ENCODE results near the gene CYTH1. TPM values are rescaled to one million over a fixed set of nuclear protein-coding genes. Genes with fewer than 3 reads are reported as not detected.
"Not testable (repeated sequence)": the region's sequence is repeated elsewhere in the genome, so short reads cannot be mapped to it uniquely, and the experiment has no call there.

Gene CYTH1
- total RNA-seq, 1 donor from 2014 or later = 28.9 TPM

DNA sequence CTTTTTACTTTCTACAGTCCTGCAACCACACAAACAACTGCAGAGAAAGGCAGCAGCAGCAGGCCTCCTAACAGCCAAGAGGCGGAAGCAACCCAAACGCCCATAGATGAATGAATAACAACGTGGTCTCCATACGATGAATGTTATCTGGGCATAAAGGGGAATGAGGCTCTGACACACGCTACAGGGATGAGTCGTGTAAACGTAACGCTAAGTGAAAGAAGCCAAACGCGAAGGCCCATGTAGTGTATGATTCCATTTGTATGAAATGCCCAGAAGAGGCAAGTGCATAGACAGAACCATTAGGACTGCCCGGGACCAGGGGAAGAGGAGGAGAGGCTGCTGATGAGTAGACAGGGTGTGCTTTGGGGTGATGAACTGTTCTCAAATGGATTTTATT lies 110.1 kb downstream of the CYTH1 start:
- Histone ChIP-seq H3K27me3 (ENCODE audit: low read depth) (no peaks in the 10 kb centered on the region), H3K4me1 (peaks cover 11% of the 10 kb centered on the region), H3K27ac (replicated peaks) (no peak overlapping the region), H3K9me3 (replicated peaks) (no peaks in the 10 kb centered on the region), H3K36me3 (peaks cover 43% of the 10 kb centered on the region), H3K4me3 (no peak overlapping the region)
- no peak for DNase-seq
- TF ChIP-seq, protein P1, sequence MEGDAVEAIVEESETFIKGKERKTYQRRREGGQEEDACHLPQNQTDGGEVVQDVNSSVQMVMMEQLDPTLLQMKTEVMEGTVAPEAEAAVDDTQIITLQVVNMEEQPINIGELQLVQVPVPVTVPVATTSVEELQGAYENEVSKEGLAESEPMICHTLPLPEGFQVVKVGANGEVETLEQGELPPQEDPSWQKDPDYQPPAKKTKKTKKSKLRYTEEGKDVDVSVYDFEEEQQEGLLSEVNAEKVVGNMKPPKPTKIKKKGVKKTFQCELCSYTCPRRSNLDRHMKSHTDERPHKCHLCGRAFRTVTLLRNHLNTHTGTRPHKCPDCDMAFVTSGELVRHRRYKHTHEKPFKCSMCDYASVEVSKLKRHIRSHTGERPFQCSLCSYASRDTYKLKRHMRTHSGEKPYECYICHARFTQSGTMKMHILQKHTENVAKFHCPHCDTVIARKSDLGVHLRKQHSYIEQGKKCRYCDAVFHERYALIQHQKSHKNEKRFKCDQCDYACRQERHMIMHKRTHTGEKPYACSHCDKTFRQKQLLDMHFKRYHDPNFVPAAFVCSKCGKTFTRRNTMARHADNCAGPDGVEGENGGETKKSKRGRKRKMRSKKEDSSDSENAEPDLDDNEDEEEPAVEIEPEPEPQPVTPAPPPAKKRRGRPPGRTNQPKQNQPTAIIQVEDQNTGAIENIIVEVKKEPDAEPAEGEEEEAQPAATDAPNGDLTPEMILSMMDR (IDR thresholded peaks at IDR 0.05; ENCODE audit: borderline replicate concordance) = no peak
- intact Hi-C loops (cut with micrococcal nuclease) = no loop called here

DNA sequence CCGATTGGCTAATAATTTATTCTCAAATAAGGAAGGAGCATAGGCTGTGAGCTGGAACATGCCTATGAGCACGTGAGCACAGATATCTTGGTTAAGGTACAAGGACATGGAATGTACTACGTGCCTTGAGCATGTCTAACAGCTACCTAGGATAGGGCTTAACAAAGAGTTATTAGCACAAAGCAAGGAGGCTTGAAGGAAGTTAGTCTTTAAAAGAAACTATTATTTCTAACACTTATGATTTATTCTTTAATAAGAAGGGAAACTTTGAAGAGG lies 110.4 kb downstream of the CYTH1 start:
- H3K36me3 ChIP-seq = peaks cover 40% of the 10 kb centered on the region
- H3K27ac ChIP-seq (replicated peaks); DNase-seq; intact Hi-C loops (cut with micrococcal nuclease); H3K9me3 ChIP-seq (replicated peaks); H3K4me3 ChIP-seq; H3K27me3 ChIP-seq (ENCODE audit: low read depth): not testable (repeated sequence)
- peaks cover 13% of the 10 kb centered on the region for H3K4me1 ChIP-seq

DNA sequence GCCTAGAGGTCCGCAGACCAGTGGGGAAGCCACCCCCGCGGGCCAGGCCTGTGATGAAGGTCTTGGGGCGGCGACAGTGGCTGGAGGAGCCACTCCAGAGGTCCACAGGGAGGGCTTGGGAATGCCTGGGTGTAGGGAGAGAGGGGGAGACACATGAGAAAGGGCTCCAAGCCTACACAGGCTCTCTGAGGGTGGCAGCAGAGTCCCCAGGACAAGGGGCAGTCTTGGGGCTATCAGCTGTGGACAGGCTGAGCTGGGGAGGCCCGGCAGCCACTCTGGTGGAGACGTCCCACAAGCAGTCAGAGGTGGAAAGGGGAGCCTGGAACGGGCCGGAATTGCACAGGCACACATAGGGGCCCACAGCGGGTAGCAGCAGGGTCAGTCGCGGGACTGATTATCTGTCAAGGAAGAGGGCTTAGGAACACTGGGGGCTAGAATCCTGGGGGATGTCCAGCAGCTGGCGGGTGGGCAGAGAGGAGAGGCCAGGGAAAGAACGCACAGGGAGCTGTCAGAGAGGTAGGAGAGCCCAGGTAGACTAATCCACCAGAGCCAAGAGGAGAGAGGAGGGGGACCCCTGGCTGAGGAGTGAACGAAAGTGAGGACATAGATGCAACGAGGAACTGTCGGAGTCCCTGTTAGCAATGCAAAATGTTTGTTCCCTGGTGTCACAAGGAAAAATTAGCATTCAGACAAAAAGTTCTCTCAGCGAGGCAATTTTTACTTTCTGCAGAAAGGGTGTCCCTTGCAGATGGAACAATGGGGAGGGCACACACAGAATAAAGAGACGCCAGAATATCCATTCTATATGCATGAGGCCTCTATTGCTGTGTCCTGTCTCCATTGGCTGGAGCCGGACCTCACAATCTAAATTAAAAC lies 111.0 kb downstream of the CYTH1 start:
- Histone ChIP-seq H3K4me3 (no peak overlapping the region), H3K4me1 (peaks cover 15% of the 10 kb centered on the region), H3K9me3 (replicated peaks) (no peaks in the 10 kb centered on the region), H3K27me3 (ENCODE audit: low read depth) (no peaks in the 10 kb centered on the region), H3K27ac (replicated peaks) (no peak overlapping the region), H3K36me3 (peaks cover 34% of the 10 kb centered on the region)
- intact Hi-C loops (cut with micrococcal nuclease) = no loop called here
- DNase-seq = no peak
- TF ChIP-seq, protein P1 (IDR thresholded peaks at IDR 0.05; ENCODE audit: borderline replicate concordance) = no peak

DNA sequence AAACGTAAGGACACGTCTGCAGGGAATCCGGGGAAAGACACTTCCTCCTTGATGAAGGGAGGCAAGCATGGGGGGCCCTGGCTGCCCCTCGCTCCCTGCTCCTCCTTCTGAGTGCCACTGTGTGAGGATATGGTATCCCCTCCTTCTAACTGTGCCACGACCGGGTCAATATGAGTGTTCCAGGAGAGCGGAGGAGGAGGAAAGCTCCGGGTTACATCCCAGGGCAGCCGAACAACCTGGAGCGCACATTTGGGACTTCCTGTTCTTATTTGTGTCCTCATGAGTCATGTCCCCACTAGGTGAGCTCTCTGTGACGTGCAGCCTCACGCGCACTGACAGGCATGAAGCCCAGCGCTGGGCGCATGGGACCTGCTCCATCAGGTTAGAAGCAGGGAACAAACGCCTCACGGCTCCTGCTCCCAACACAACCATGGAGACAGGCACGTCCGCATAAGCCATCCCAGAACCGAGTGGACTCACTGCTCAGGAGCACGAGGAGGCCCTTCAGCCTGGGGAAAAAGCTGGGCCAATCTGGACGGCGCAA lies 112.0 kb downstream of the CYTH1 start:
- peaks cover 24% of the 10 kb centered on the region for H3K36me3 ChIP-seq
- TF ChIP-seq, protein P1 (IDR thresholded peaks at IDR 0.05; ENCODE audit: borderline replicate concordance) = no peak
- no peak overlapping the region for H3K4me3 ChIP-seq
- intact Hi-C loops (cut with micrococcal nuclease) = no loop called here
- H3K27me3 ChIP-seq (ENCODE audit: low read depth) = no peaks in the 10 kb centered on the region
- no peaks in the 10 kb centered on the region for H3K9me3 ChIP-seq (replicated peaks)
- H3K27ac ChIP-seq (replicated peaks) = no peak overlapping the region
- H3K4me1 ChIP-seq = peaks cover 25% of the 10 kb centered on the region
- no peak for DNase-seq

DNA sequence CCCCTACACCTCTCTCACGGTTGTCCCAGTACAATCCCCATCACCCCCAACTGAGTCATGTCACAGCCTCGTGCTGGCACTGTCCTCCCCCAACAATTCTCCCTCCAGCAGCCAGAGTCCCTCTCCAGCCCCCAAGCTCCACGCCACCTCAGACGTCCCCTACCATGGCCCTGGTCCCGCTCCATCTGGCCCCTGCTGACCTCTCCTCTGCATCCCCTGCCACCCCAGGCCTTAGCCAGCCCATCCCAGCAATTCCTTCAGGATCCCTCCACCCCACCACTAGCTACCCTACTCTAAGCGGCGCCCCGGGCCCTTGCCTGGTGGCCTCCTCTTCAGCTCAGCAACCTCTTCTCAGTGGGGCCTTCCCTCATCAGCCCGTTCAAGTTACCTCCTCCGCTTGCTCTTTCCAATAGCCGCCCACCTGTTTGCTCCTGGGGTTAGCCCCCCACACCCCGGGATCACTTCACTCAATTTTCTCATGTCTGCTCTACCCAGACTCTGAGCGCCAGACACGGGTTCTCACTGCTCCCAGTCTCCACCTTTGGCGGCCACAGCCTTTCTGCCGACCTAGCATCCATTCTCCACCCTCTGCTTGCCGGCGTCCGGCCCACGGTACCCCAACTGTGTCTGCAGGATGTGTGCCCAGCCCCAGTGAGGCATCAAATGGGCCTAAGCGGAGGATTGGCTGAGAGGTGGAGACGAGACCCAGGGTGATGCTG lies 112.7 kb downstream of the CYTH1 start:
- Histone ChIP-seq H3K4me3 (no peak overlapping the region), H3K9me3 (replicated peaks) (no peaks in the 10 kb centered on the region), H3K4me1 (peaks cover 31% of the 10 kb centered on the region), H3K27me3 (ENCODE audit: low read depth) (no peaks in the 10 kb centered on the region), H3K36me3 (peaks cover 17% of the 10 kb centered on the region), H3K27ac (replicated peaks) (no peak overlapping the region)
- no peak for DNase-seq
- intact Hi-C loops (cut with micrococcal nuclease) = no loop called here
- TF ChIP-seq, protein P1 (IDR thresholded peaks at IDR 0.05; ENCODE audit: borderline replicate concordance) = no peak

DNA sequence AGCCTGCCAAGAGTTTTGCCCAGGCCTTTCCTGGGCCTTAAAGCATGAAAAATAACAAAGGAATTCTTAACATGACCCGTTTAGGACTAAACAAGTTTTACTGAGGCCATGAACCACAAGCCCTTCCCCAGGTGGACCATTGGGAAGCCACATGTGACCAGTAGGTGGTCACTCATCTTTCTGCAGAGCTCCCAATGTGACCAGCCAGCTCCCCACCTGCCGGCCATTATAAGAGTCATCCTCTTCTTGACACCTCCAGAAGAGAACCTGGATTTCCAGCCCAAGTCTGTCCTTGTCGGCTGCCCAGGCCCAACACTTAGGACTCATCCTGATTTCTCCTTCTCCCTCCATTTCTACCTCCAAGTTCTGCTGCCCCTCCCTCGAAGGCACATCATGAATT lies 113.2 kb downstream of the CYTH1 start:
- Histone ChIP-seq H3K4me1 (peaks cover 28% of the 10 kb centered on the region), H3K27ac (replicated peaks) (no peak overlapping the region), H3K36me3 (peaks cover 12% of the 10 kb centered on the region), H3K27me3 (ENCODE audit: low read depth) (no peaks in the 10 kb centered on the region), H3K9me3 (replicated peaks) (no peaks in the 10 kb centered on the region), H3K4me3 (no peak overlapping the region)
- TF ChIP-seq, protein P1 (IDR thresholded peaks at IDR 0.05; ENCODE audit: borderline replicate concordance) = no peak
- intact Hi-C loops (cut with micrococcal nuclease) = no loop called here
- DNase-seq = no peak

Data from left ventricle myocardium inferior (tissue), 1 donor.